IPS-NIHi7 (cell line): Measurements from ENCODE around the gene IL13RA1.
"Not testable (repeated sequence)": the region's sequence is repeated elsewhere in the genome, so short reads cannot be mapped to it uniquely, and the experiment has no call there.

ENCODE experiments used
- DNase-seq: peaks from one replicate; pipeline ENCODE4 v3.0.0; 2012; ENCODE audit warnings: mixed read lengths; ENCODE audit errors: extremely low spot score

Gene IL13RA1

DNA sequence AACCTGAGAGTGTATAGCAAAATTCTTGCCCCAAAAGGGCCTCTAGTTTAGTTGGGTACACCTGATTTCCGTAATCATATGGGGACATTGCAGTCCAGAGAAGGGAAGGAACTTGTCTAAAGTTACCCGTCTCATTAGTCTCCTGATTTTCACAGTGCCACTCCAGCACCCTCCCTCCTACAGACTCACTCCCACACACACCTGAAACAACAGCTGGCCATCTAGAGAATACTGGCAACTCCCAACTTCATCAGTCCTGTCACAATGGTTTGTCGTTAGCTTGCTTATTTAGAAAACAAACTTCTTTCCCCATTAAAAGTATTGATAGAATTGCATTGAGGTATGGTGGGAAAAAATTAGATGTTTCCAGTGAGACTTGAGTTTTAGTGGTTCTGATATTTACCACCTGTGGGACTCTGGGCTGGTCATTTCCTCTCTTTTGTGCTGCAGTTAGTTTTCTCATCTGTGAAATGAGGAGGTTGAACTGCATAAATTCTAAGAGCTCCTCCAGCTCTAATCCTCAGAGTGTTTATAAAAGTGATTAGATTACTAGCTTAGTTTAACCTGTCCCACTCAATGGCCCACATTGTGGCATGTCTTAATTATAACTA, 1.7 kb downstream of the IL13RA1 start:
- DNase-seq = no peak

DNA sequence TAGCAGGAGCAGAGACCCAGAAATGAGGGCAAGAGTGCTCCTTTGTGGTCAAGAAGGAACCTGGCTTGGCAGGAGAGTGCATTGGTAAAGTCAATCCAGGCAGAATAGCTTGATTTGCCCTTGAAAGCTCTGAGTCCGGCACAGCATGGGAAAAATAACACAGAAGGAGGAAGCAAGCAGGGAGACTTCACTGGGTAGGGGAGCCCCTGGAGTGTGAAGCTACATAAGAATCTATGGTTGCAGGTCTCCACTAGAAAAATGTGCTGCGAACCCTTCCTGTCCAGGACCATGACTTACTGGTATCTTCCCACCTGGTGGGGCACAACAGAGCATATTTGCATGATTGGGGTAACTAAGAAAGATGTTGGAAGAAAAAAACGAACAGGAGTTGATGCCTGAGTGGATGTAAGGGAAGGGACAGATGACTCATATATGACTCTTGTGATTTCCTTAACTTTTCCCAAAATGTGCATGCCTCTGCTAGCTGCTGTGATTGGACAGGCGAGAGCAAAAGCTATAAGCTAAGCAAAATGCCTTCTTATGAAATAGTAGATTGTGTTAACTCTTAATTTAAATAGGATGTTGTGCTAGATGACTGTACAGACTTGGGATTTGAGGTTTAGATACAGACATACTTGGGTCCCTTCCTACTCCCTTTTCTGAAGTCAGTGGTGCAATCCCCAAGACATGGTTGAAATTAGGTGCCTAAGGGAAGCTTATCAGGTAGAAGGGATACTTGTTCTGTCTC, 3.3 kb downstream of the IL13RA1 start:
- DNase-seq = no peak

DNA sequence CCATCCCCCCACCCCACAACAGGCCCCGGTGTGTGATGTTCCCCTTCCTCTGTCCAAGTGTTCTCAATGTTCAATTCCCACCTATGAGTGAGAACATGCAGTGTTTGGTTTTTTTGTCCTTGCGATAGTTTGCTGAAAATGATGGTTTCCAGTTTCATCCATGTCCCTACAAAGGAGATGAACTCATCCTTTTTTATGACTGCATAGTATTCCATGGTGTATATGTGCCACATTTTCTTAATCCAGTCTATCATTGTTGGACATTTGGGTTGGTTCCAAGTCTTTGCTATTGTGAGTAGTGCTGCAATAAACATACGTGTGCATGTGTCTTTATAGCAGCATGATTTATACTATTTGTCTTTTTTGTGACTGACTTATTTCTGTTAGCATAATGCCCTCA, 5.1 kb downstream of the IL13RA1 start:
- DNase-seq = not testable (repeated sequence)

DNA sequence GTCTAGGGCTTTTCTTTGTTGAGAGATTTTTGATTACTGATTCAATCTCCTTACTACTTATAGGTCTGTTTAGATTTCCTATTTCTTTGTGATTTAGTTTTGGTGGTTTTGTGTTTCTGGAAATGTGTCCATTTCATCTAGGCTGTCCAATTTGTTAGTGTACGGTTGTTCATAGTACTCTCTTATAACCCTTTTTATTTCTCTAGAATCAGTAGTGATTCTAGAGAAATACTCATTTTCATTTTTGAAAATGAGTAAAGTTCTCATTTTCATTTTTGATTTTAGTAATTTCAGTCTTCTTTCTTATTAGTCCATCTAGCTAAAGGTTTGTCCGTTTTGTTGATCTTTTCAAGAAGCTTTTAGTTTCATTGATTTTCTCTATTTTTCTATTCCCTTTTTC, 7.5 kb downstream of the IL13RA1 start:
- no peak for DNase-seq

DNA sequence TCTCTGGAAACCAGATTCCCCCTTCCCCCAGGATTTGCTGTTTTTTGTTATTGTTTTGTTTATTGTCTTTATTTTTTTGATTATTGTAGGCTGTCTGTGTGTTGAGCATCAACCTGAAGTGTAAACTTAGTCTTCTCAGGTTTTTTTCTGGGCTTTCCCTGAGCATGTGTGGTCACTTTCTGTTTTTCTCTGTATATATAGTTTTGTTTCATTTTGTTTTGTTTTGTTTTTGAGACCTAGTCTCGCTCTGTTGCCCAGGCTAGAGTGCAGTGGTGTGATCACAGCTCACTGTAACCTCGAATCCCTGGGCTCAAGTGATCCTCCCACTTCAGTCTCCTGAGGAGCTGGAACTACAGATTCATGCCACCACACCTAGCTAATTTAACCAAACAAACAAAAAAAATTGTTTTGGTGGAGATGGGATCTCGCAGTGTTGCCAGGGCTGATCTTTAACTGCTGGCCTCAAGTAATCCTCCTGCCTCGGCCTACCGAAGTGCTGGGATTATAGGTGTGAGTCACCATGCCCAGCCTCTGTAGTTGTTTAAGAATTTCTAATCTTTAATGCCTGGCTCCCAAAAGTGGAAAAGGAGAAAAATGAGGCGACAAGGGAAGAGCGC, 9.1 kb downstream of the IL13RA1 start:
- no peak for DNase-seq

DNA sequence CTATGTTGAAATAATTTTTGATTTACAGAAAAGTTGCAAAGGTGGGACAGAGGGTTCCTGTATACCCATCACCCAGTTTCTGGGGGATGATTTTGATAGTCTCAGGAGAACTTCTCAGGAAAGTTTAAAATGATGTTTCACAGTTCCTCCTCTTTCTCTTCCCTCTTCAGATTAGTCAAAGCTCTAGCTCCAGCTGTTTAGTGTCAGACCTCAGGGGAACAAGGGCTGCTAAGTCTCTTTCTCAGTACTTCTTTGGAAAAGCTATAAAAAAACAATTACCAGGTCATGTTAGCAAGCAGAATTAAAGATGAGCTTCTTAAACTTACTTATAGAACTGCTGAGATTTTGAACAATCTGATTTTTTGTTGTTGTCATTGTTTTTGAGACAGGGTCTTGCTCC, 12.2 kb downstream of the IL13RA1 start:
- no peak for DNase-seq

DNA sequence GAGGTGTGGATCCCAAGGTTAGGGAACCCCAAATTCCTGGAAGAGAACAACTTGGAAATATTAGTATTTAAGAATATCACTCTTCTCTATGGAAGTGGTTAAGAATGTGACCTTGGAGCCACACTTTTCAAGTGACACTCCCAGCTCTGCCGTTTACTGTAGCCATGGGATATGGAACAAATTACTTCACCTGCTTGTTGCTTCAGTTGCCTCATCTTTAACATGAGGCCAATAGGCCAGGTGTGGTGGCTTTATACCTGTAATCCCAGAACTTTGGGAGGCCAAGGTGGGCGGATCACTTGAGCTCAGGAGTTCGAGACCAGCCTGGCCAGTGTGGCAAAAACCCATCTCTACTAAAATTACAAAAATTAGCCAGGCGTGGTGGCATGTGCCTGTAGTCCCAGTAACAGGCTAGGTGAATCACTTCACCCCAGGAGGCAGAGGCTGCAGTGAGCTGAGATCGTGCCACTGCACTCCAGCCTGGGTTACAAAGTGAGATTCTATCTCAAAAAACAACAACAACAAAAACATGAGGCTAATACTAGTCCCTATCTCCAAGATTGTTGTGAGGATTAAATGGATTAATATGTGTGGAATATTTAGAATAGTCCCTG, 13.0 kb downstream of the IL13RA1 start:
- DNase-seq = no peak

DNA sequence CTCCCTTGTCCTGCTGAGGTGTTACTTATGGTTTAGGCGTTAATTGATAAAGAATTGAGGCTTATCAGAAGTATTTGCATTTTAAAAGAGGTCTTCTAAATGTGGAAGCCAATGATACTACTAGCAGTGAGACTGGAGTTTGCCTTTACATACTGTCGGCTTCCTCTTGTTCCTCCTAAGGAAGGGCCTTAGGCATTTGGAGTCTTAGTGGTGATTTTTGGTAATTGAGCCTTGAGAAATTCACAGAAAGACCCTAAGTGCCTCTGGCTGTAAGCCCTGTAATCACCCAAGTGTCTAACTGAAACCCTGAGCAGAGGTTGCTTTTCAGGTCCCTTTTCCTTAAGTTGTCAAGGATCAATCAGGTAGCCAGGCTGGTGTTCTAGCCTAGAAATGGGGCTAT, 14.8 kb downstream of the IL13RA1 start:
- DNase-seq = peak; percentile 26

DNA sequence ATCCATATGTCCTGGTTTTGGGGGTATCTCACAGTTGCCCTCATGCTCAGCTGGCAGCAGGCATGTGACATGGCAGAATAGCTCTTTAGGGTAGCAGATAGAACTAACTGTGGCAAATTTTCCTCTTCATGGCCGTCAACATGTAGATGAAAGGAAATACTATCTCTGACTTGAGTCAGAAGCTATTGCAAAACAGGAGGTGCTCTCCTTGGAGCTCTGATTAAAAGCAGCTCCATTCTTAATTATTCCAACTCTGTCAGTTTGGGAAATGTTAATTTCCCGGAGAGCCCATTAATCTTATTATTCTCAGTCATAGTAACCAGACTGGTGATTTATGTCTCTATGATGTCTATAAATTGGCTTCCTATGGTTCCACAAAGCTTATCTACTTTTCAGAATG, 18.2 kb downstream of the IL13RA1 start:
- DNase-seq = no peak

DNA sequence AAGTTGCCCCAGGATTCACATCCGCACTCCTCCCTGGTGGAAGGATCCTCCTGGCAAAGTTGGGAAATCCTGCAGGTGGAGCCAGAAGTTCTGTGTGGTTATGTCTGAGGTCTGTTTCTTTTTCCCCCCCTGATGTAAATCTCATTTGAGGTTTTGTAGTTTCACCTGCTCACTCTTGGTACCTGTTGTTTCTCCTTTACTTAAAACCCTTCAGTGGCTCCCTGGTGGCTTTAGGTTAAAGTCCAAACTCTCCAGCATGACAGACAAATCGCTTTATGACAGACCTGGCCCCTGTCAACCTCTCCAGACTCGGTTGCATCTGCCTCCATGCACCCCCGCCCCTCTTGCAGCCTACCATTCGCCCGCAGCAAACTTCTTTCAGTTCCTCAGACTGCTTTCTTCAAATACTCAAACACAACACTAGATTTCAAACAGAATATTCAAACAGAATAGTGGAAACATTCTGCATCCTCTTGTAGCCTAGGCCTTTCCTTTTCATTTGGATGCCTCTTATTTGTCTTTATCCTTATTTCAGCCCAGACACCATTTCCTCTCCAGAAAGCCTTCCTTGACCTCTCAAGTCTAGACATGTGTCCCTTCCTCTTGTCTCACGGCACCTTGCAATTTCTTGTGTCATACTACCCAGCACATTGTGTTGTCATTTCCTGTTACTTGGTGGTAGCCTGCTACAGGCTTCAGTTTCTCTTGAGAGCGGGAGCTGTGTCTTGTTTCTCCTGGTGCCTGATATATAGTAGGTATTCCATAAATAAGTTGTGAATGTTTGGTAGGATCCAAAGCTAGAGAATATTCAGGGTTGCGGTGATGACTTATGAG, 24.8 kb downstream of the IL13RA1 start:
- DNase-seq = no peak

DNA sequence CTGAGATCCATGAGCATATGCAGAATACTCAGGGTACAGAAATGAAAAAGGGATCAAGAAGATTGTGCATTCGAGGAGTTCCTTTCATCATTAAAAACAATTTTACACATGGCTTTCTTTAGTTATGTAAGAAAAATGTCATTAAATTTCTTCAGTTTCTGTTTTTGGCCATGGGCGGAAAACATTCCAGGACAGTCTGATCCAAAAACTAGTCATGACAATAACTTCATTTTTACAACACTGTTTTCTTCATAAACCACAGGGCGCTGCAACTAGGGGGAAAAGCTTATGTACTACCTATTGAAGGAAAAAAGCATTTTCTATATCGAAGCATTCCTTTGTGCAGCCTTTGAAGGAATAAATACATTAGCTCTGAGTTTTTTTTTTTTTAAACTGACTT, 28.2 kb downstream of the IL13RA1 start:
- DNase-seq = no peak

DNA sequence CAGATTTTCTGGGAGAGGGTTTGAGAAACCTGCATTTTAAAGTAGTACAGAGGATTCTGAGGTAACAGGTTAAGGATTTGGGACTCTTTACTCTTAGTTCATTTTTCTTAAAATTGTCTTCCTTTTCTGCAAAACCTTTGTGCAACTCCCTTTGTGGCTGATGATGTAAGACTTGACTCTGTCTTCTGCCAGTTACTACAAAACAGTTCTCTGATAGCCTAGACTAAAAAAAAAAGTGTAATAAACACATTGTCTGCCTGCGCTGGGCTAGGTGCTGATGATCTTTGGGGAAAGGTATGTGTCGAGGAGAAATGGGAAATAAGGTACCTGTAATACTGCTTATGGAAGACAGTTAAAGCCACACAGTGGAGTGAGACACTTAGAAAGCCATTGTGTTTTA, 28.7 kb downstream of the IL13RA1 start:
- DNase-seq = no peak

DNA sequence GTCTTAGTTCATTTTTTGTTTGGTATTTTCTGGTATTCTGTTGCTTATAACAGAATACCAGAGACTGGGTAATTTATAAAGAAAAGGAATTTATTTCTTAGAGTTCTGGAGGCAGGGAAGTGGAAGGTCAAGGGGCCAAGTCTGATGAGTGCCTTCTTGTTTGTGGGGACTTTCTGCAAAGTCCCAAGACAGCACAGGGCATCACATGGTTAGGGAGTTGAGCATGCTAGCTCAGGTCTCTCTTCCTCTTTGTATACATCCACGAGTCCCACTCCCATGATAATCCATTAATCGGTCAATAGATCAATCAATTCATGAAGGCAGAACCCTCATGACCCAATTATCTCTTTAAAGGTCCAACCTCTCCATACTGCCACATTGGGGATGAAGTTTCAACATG, 31.1 kb downstream of the IL13RA1 start:
- DNase-seq = no peak

DNA sequence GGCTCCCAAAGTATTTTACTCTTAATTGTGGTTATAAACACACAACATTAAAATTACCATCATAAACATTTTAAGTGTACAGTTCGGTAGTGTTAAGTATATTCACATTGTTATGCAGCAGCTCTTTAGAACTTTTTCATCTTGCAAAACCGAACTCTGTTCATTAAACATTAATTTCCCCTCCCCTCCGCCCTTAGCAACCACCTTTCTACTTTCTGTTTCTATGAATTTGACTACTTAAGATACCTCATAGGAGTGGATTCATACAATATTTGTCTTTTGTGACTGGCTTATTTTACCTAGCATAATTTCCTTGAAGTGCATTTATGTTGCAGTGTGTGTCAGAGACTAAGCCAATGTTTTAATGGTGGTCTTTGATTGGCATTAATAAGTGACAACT, 32.6 kb downstream of the IL13RA1 start:
- DNase-seq = no peak

DNA sequence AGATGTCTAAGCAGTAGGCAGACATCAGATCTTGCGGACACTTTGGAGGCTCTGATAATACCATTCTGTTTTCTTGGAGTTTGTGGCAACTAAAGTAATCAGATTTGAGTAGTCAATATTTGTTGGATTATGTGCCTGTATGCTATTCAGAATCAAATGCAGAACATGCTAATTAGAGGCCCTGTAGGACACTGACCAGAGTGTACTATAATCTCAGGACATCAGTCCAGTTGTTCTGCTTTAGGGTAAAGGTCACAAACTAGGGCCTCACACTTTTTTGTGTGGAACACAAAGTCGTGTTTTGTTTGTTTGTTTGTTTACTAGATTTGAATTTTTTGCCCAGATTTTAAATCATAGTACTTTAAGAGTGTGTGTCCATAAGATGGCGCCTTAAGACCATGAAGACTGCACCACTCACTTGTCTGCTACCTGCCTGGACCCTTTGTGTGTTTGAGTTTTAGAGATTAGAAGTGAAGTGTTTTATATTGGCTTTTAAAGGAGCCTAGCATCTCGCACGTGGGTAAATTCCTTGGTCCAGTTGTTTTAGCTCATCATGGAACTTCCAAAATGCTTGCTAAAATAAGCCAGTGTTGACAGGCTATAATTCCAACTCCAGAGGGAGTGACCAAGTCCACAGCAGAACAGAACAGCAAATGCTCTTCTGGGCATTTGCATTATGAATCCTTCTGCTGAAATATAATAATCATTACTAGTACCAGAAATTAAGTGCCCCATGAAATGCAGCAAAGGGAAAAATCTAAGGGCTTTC, 34.7 kb downstream of the IL13RA1 start:
- DNase-seq = peak; percentile 31

DNA sequence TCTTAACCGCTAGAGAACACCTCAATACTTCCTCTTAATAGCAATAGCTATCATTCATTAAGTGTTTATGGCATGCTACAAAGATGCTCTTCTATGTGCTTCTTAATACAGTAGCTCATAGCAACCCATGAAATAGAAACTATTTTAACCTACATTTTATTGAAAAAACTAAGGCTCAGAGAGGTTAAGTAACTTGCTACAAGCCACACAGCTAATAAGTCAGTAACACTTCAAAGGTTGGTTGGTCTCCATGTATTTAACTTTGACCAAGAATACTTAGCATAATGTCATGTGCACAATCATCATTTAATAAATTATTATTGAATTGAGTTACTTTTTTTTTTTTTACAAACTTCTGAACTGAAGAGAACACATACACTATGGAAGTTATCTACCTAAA, 36.1 kb downstream of the IL13RA1 start:
- no peak for DNase-seq

DNA sequence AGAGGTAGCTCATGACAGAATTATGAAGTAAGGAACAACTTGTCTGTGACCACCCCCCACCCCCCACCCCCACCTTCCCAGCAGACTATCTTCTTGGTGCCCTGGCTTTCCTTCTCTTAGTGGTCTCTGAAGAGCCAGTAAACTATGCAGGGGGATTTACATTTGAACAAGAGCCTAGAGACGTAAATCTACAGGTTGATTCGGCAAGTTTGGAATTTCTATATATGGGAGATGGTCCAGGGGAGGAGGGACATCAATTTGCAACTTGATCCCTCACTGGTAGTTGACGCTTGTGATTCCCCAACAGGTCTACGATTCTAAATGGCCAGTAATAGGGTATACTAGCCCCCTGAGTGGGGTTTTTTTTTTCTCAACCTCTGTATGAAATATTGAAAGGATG, 36.7 kb downstream of the IL13RA1 start:
- peak; percentile 41 for DNase-seq

DNA sequence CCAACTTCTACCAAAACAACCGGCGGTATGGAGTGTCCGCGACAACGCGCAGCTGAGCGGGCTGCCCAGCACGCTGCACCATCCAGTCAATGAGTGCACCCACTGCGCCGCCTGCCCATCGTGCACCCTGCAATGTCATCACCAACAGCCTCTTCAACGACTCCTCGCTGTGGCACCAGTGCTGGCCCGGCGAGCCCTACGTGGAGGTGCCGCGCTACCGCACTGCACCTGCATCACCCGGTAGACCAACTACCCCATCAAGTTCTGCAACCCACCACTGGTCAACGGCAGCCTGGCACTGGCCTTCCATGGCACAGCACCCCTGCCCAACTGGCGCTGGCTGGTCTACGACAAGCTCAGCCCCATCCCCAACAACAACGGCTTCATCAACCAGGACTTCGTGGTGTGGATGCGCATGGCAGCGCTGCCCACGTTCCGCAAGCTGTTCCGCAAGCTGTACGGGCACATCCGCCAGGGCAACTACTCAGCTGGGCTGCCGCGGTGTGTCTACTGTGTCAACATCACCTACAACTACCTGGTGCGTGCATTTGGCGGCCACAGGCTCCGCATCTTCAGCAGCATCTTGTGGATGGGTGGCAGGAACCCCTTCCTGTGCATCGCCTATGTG, 42.8 kb downstream of the IL13RA1 start:
- no peak for DNase-seq

DNA sequence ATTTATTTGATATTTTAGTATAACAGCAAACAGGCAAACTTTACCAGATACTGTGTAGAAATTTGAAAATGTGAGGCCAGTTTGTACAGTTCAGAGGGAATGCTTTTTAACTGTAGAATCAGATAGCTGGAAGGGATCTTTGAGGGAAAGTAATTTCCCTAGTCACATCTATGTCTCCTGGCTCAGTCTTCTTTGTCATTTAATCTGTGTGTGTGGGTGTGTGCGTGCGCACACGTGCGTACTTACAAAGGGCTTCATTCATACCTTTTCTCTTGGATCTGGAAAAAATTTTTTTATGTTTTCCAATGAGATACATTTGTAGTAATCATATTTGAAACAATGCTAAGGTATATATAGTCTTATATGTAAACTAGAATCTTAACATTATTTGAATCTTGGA, 44.6 kb downstream of the IL13RA1 start:
- no peak for DNase-seq

DNA sequence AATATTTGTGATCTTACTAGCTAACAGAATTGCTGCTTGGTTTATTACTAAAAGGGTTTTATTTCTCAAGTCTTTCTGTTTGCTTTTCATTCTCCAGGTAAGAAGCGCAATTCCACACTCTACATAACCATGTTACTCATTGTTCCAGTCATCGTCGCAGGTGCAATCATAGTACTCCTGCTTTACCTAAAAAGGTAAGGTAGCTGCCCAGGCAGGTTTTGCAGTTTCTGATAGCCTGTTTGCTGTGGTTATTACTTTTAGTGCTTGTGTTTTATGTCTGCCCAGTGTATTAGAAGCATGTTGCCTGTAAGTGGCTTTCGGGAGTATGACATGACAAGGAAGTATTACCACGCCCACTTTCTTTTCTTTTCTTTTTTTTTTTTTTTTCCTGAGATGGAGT, 46.4 kb downstream of the IL13RA1 start:
- DNase-seq = no peak

DNA sequence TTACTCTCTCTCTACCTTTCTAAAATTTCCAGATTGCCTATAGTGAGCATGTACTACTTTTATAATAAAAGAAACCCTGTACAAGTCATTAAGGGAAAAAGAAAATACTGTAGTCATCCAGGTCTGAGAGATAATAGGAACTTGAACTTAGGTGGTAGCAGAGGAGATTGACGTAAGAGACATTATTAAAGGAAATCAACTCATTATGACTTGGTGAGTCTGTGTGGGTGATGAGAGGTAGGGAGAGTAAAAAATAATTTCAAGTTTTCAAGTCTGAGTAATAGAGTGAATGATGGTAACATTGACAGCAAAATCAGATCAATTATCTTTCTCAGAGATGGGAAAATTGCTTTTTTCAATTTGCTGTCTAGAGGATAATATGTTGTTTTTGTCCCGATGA, 52.2 kb downstream of the IL13RA1 start:
- DNase-seq = no peak
